Vagina (tissue), 2 donors: ENCODE measurements around the gene TYSND1.

Experiments
- CTCF ChIP-seq, 3 experiments: fragments of 450-650 bp in 2 of 3; fragments of 200-600 bp in 1 of 3; sonication (generic) in 1 of 3; IDR thresholded peaks; one replicate each; pipeline ENCODE4 v1.5.1; 2017 to 2019; ENCODE audit warnings: antibody characterized with exemption in 3 of 3, mild to moderate bottlenecking in 2 of 3, moderate library complexity in 2 of 3
- POLR2A ChIP-seq, 2 donors: fragments of 450-650 bp; IDR thresholded peaks; one replicate each; pipeline ENCODE4 v1.6.1; 2017; ENCODE audit warnings: antibody characterized with exemption in 2 of 2, mild to moderate bottlenecking in 2 of 2, moderate library complexity in 2 of 2
- POLR2AphosphoS5 ChIP-seq, 2 donors: sonication (generic); formaldehyde crosslinking; IDR thresholded peaks; one replicate each; pipeline ENCODE4 v1.9.0; 2017; ENCODE audit warnings: antibody characterized with exemption in 2 of 2, mild to moderate bottlenecking in 2 of 2, low read depth in 1 of 2; ENCODE audit not compliant: insufficient read depth in 1 of 2

GRCh38 chr10:70175516-70175915, 29.0 kb upstream of the TYSND1 start:
- no peak for TF ChIP-seq CTCF (IDR thresholded peaks at IDR 0.05)
- no peak for TF ChIP-seq POLR2AphosphoS5 (IDR thresholded peaks at IDR 0.05; ENCODE audit: insufficient read depth in 1 of 2, low read depth in 1 of 2)
- no peak for TF ChIP-seq POLR2A (IDR thresholded peaks at IDR 0.05)
